Retinal pigment epithelial cell (primary cell): ENCODE results near the gene E2F2.

Source experiments
- DNase-seq: peaks from one replicate; pipeline ENCODE4 v3.0.0-alpha.2; 2010; ENCODE audit warnings: low read depth
- H3K4me3 ChIP-seq: 2 replicates; pipeline ENCODE4 v1.5.1; 2011; ENCODE audit warnings: mild to moderate bottlenecking, low read length, control low read depth, moderate library complexity
- TF ChIP-seq, protein P1 (sequence below): conservative IDR thresholded peaks from 2 replicates; pipeline ENCODE4 v1.5.1; 2011; ENCODE audit warnings: low read depth, low read length, control low read depth, inconsistent platforms

E2F2 gene

DNA sequence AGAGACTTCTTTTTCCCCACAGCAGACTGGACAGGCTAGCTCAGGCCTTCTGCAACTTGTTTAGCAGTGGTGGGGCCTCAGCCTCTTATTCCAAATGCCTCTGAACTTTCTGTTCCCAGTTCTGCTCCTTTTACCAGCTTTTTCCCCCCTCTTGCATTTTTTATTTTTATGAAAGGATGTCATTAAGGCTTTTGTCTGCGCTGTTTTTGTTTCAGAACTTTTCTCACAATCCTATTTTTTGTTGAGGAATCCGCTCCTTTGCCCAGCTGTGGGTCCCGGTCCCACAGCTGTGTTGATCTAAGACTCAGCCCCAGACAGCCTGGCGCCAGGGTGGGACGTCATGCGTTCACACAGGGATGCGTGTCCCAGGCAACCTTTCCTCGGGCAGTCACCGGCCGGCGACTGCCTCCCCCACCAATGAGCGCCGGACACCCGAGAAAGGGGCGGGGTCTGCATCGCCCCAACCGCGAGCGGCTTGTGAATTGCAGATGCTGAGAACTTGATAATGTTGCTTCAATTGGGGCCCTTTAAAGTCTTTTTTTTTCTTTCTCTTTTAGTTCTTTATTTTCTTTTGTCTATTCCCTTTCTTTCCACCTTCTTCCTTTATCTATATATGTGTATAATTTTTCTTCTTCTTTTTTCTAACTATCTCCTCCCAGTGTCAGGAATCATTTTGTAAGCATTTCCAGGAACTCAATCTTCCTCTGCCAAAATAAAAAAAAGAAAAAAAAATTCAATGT, 31.3 kb upstream of the E2F2 start:
- H3K4me3 ChIP-seq, result no peak overlapping the region
- peak; percentile 98 for DNase-seq
- TF ChIP-seq, protein P1, sequence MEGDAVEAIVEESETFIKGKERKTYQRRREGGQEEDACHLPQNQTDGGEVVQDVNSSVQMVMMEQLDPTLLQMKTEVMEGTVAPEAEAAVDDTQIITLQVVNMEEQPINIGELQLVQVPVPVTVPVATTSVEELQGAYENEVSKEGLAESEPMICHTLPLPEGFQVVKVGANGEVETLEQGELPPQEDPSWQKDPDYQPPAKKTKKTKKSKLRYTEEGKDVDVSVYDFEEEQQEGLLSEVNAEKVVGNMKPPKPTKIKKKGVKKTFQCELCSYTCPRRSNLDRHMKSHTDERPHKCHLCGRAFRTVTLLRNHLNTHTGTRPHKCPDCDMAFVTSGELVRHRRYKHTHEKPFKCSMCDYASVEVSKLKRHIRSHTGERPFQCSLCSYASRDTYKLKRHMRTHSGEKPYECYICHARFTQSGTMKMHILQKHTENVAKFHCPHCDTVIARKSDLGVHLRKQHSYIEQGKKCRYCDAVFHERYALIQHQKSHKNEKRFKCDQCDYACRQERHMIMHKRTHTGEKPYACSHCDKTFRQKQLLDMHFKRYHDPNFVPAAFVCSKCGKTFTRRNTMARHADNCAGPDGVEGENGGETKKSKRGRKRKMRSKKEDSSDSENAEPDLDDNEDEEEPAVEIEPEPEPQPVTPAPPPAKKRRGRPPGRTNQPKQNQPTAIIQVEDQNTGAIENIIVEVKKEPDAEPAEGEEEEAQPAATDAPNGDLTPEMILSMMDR, result no peak

DNA sequence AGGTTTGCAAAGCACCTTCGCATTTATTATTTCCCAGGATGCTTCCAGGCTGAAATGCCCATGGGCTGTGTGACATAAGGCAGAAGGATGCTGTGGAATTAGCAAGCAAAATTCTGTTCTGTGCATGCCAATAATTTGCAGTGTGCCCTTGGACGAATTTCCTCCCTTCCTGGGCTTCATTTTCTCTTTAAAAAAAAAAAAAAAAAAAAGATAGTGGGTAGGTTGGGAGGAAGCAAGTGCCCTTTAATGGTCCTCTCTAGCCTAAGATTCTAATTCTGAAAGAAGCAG, 30.7 kb upstream of the E2F2 start:
- DNase-seq, result no peak
- TF ChIP-seq, protein P1, result no peak
- H3K4me3 ChIP-seq, result no peak overlapping the region

DNA sequence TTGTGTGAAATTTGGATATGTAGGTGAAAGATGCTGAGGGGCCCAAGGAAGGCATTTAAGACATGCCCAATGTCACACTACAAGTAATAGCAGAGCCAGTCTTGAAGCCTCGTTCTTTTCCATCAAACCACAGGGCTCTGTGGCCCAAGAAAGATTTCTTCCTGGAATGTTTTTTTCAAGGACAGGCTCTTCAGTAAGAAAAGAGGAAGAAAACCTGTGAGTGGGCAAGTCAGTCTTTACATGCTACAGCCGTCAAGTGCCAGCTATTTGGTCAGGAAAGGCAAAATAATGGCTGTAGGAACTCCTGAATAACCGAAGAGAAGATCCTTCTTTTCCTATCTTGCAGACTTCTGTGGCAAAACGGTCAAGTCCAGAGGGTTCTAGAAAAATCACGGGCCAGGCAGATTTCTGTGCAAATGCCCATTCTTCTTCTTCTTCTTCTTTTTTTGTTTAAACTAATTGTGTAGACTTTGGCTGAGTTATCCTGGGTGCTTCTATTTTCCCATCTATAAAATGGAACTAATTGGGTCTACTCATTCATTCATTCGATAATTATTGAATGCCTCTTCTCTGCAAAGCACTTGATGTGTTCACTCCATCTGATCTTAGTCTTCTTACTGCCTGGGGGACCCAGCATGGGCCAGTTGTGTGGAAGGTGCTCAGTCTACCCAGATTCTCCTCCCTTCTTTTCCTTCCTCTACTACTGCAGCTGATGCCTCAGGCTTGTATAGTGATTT, 30.2 kb upstream of the E2F2 start:
- H3K4me3 ChIP-seq, result no peak overlapping the region
- TF ChIP-seq, protein P1, result no peak
- no peak for DNase-seq

DNA sequence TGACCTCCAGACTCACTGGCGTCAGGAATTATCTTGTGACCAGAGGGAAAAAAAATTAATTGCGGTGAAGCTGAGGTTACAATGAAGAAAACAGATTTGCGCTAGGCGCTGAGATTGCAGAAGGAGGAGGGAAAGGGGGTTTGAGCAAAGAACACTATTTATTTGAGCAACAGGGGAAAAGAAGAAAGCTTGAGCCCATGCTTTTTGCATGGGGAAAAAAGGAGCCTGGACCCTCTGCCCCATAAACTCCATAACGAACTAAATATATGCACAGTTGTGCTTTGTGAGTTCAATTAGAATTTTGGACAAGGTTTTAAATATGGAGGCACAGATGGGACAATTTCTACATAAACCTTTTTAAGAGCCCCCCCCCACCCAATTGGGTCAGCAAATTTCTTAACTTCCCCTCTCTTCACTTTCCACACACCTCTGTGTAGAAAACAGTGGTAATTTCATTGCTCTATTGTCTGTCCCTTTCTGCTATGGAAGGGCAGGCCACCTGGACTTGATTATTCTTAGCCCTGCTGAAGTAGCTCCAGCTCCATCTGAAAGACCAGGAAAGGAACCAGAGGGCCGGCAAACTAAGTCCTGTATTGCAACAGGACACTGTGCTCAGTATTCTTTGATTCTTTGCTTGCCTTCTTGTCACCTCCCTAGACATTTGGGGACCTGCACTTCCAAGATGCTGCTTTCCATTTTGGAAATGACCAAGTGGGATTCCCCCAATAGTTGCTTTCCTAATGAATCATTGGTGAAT, 29.1 kb upstream of the E2F2 start:
- no peak for DNase-seq
- TF ChIP-seq, protein P1, result no peak
- H3K4me3 ChIP-seq, result peak overlapping the region; percentile 99

DNA sequence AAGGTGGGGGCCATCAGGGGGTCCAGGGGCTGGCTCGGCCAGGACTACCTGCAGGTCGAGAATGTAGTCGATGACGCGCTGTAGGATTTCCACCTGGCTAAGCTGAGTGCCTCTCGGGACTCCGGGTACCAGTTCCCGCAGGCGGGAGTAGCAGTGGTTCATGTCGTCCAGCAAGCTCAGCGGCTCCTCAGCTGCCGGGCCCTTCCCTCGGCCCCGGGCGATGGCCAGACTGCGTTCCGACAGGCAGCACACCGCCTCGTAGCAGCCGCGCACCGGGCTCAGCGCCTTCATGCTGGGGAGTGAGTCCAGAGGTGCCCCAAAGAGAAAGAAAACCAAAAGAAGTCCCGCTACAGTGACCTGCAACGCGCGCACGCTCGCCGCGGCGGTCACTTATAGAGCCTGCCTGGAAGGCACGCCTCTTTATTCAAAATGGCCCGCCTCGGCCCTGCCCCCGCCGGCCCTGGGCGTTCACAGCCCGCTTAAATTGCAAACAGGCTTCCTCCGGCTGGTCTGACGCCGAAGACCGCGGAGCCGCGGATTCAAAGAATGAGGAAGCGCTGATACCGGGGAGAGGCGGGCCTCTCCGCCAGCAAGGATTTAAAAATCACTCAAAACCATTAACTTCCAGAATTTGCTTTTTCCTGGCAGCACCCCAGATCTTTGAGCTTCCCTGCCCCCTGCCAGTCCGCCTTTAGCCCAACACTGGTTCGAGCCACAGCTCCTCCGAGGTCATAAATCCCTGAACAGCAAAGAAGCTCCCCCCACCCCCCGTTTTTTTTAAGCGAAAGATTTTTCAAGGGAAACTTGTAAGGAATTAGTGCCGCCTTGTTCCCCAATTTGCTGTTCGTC, 28.3 kb upstream of the E2F2 start, which contains the start of gene ID3:
Gene ID3, minus strand, starts transcription at position 366 of the 849 bp plus-strand sequence. Its CDS starts 75 bp downstream, at position 291.
- TF ChIP-seq, protein P1, result no peak
- peak; percentile 96 for DNase-seq
- peak within 1 kb of the TSS; percentile 99 for H3K4me3 ChIP-seq

DNA sequence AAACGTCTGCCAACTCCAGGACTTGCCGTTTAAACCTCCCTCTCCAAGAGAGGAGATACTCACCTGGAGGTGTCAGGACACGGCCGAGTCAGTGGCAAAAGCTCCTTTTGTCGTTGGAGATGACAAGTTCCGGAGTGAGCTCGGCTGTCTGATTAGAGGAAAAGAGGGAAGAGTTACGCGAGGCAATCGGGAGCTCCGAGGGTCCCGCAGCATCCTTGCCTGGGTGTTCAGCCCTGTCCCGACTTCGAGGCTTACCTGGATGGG, 27.8 kb upstream of the E2F2 start:
- TF ChIP-seq, protein P1, result no peak
- peak overlapping the region; percentile 99 for H3K4me3 ChIP-seq
- DNase-seq, result no peak
